ENCODE results near the gene DDX19B.
A peak's percentile ranks its signal among the peaks of the same experiment; 100 is the strongest.
"Not testable (repeated sequence)": the region's sequence is repeated elsewhere in the genome, so short reads cannot be mapped to it uniquely, and the experiment has no call there.

Gene DDX19B

DNA sequence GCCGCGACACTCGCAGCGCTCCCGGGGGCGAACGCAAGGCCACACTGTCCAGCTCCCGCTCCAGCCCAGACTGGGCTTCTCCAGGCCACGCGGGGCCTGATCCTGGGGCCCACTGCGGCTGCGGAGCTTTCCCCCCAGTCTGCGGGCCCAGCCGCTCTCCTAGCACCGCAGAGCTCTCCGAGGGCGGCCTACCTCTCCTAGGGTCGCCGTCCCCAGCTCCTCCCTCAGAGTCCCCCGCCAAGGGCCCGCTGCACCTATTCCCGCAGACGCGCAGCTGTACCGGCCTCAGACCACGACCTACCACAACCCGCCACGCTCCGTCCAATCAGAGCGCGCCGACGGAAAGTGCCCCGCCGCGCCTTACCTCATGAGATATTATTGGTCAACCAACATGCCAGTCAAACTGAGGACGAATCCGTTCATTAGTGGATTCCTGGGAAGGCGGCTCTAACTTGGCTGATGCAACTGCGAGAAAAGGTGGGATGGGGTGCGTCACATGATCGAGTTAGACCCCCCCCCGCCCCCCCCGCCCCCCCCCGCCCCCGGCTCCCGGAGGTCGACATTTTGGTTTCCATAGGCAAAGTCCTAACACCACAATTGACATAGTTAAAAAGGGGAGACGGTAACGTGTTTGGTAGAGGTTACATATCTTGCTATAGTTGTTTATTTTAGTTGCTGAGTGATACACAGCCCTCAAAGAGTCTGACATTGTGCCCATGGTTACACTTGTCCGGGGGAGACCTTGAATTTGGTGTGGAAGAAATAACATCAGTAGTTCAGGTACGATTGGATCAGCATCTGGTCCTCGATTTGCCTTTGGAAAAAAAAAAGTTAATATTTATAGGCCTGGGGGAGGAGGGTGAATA, 9.5 kb upstream of the DDX19B start, which contains the start of gene AARS1:
TSS of gene AARS1 (minus strand) at position 278 of the 866 bp plus-strand sequence. CDS start 6,743 bp downstream, outside the sequence.
- DNase-seq: peak; percentile 100

DNA sequence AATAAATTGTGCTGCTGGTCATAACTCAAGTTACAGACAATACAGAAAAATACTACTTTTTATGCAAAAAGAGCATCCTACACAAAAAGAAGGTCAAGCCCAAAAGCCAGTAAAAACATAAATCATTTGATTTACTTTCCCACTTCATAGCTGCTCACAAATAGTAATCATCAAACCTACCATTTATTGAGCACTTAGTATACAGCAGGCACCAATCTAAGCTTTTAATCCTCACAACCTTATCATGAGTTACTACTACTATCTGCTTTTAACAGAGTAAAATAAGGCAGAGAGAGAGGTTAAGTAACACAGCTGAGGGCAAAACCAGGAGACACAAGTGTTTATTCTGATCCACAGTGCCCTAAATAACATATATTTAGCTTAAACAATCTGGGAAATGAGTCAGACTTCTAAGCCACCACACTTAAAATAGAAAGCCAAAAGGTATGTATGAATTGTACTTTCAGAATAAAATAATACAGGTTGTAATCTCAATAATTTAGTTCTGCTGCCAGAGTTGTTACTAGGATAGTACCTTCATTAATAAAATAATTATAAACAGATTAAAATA, 8.0 kb upstream of the DDX19B start:
- DNase-seq: no peak

DNA sequence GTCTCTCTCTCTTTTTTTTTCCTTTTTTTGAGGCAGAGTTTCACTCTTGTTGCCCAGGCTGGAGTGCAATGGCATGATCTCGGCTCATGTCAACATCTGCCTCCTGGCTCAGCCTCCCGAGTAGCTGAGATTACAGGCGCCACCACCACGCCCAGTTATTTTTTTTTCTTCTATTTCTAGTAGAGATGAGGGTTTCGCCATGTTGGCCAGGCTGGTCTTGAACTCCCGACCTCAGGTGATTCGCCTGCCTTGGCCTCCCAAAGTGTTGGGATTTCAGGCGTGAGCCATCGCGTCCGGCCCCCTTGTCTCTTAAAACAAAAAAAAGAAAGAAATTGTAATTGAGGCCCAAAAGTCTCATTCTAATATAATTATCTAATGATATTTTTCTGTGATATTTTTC, 6.8 kb upstream of the DDX19B start:
- not testable (repeated sequence) for DNase-seq

DNA sequence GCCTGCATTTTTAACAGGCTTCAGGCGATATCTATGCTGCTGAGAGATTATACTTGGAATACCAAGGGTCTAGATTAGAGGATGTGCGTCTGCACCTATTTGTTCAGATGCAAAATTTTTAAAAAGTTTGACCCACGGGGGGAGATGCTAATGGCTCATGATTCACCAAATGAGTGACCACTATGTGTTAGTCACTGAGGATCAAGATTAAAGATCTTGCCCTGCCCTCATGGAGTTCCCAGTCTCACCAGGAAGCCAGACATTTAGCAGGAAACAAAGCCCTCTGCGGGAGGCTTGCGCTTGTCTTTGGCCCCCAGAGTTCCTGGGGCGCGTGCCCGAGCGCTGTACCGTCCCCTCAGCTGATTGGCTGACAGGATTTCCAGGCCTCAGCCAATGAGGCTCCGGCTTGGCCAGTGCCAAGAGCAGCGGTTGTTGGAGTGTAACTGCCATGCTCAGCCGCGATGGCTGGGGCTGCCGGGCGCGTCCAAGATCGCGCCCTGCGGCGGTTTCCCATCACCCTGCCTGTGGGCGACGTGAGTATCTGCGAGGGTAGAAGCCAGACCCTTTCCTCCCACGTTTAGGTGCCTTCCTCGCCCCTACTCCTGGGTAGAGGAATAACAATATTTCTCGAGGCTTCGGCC, 4.5 kb upstream of the DDX19B start:
- no peak for DNase-seq

DNA sequence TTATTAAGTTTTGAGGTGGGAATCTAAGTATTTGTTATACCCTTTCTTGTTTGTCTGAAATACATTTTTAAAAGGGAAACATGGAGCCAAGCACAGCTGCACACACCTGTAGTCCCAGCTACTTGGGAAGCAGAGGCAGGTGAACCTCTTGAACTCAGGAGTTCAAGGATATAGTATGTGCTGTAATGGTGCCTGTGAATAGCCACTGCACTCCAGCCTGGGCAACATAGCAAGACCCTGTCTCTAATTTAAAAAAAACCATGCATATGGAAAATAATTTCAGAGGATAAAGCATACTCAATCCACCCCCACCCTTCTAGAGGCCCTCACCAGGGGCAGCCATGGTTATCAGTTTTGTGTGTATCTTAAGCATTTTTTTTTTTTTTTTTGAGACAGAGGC, 3.4 kb upstream of the DDX19B start:
- DNase-seq: no peak

DNA sequence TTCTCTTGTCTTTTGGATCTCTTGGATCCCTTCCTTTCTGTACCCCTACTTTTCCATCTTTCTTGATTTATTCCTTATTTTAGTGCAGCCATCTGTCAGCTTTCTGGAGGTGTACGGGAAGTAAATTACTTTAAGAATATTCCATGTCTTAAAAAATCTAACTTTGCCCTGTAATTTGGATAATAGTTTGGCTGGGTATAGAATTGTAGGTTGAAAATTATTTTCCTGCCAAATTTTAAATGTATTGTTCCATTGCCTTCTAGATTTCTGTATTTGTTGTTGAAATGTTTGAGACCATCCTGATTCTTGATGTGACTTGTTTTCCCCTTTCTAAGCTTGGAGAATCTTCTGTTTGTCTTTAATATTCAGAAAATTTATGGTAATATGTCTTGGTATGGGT, 2.1 kb downstream of the DDX19B start:
- DNase-seq: no peak

DNA sequence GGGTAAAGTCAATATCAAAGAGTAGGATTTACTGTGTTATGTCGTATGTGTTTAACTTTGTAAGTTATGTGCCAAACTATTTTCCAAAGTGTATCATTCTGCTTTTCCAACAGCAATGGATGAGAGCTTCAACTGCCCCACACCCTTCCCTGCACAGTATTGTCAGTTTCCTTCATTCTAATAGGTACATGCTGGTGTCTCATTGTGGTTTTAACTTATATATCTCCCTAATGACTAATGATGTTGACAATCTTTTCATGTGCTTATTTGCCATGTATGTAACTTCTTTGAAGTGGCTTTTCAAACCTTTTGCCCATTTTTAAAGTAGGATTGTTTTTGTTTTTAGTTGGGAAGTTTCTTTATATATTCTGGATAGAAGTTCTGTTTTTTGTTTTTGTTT, 3.8 kb downstream of the DDX19B start:
- DNase-seq: no peak

DNA sequence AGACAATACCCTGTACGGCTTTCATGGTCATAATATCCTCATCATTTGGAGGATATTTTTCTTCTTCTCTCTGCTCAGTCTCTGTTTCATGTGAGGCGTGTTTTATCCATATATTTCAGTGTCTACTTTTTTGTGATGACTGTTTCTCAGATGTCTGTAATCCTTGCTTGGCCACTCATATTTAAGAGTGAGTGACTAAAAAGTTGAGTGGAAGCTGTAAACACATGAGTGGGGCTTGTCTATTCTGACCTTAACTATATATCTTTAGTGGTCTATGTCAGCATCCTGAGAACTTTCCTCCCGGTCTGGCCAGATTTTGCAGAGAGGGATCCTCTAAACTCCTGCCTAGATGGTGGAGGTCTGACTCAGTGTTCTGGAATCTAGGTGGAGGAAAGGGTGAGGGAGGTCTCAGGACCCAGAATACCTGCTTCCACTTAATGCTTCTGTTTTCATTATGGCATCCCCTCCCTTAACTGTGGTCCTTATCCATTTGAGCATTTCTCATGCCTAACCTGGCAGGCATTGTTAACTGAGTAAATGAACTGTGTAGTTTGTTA, 6.0 kb downstream of the DDX19B start:
- no peak for DNase-seq

DNA sequence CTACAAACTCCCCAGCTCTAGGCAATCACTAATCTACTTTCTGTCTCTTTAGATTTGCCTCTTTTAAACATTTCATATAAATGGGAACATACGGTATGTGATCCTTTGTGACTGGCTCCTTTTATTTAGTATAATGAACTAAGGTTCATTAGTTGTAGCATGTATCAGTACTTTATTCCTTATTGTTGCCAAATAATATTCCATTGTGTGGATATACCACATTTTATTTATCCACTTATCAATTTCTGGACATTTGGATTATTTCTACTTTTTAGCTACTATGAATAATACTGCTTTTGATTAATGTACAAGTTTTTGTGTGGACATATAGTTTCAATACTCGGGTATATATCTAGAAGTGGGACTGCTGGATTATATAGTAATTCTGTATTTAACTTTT, 7.9 kb downstream of the DDX19B start:
- no peak for DNase-seq

DNA sequence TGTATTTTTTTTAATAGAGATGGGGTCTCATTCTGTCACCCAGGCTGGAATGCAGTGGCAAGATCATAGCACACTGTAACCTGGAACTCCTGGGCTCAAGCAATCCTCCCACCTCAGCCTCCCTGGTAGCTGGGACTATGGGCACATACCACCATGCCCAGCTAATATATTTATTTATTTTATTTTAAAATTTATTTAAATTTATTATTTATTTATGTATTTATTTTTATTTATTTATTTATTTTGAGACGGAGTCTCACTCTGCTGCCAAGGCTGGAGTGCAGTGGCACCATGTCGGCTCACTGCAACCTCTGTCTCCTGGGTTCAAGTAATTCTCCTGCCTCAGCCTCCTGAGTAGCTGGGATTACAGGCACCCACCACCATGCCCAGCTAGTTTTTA, 8.7 kb downstream of the DDX19B start:
- DNase-seq: not testable (repeated sequence)

DNA sequence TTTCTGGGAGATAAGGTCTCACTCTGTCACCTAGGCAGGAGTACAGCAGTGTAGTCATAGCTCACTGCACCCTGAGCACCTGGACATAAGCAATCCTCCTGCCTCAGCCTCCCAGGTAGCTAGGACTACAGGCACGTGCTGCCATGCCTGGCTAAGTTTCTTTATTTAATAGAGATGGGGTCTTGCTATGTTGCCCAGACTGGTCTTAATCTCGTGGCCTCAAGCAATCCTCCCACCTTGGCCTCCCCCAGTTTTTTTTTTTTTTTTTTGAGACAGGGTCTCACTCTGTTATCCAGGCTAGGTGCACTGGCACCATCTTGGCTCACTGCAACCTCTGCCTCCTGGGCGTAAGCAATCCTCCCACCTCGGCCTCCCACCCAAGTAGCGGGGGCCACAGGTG, 21.1 kb downstream of the DDX19B start:
- DNase-seq: no peak

DNA sequence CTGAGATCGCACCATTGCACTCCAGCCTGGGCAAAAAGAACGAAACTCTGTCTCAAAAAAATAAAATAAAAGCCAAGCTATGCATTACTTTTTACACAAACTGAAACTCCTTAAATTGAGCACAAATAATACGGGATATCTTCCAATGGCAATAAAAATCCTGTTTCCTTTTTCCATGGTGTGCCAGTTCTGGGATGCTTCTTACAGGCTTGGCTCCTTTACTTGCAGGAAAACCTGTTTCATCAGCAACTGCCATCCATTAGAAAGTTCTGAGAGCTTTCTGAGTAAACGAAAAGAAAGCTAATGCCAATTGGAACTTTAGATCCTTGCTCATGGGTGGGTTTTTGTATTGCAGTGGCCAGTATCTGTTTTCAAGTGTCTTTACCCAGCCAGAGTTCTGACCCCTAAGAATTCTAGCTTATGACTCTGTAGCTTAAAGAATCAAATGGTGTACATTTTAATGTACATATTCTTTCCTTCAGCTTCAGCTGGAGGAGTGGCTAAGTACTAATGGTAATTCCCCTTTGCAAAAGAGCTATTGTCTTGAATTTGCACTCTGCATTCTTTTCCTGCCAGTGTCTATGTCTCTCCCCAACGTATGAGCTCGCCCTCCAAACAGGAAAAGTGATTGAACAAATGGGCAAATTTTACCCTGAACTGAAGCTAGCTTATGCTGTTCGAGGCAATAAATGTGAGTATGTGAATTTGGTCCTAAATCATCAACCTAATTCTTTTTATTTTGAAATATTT, 26.2 kb downstream of the DDX19B start:
- no peak for DNase-seq

DNA sequence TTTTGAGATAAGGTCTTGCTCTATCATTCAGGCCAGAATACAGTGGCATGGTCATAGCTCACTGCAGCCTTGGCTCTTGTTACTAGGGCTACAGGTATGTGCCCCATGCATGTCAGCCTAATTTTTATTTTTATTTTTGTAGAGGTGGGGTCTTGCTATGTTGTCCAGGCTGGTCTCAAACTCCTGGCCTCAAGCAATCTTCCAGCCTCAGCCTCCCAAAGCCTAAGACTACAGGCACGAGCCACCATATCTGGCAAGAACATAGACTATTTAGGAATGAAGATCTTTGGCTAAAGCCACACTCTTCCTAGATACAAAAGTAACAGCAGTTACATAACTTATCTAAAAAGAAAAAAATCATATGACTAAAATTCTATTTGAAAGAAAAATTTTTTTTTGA, 32.1 kb downstream of the DDX19B start:
- DNase-seq: no peak

DNA sequence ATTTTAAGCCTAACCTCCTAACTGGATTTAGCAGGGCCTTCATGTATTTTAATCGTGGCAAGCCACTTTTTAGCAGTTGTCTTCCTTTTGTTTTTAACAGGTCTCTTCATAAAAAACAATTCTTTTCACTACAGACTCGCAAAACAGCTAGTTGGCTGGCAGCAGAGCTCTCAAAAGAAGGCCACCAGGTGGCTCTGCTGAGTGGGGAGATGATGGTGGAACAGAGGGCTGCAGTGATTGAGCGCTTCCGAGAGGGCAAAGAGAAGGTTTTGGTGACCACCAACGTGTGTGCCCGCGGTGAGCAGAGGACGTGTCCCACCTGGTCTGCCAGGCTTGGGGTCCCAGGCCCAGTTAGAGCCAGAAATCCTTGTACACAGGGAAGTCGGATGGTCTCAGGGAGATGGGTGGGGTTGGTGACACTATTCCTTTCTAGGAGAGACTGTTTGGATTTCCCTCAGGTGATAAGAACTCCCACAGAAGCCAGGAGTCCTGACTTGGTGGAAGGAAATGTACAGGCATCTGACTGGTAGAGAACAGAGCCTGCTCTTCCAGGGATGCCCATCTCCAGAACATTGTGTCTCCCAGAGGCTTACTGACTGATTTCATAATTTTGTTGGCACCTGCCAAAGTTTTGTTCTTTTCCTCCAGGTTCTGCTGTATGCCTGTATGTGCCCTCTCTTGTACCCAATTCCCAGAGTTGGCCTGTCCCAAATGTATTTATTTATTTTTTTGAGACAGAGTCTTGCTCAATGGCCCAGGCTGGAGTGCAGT, 32.8 kb downstream of the DDX19B start:
- no peak for DNase-seq

DNA sequence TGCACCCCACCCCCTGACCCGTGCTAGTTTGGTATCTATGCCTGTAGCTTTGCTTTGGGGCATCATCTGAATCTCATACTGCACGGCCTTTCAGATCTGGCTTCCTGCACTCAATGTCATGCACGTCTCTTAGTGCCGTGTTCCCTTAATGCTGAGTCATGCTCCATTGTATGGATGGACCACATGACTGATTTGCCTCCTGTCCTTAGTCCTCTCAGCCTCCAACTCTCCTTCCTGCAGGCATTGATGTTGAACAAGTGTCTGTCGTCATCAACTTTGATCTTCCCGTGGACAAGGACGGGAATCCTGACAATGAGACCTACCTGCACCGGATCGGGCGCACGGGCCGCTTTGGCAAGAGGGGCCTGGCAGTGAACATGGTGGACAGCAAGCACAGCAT, 33.7 kb downstream of the DDX19B start:
- not testable (repeated sequence) for DNase-seq

DNA sequence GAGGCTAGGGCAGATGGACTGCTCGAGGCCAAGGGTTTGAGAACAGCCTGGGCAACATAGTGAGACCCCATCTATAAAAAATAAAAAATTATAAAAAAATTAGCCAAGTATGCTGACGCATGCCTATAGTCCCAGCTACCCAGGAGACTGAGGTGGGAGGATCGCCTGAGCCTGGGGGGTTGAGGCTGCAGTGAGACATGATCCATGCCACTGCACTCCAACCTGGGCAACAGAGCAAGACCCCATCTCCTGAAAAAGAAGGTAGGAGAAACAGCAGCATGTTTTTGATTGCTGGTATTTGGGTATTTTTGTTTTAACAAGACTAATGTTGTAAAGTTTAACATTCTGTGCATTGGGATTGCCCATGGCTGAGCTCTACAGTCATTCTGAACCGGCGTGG, 38.8 kb downstream of the DDX19B start:
- DNase-seq: no peak

DNA sequence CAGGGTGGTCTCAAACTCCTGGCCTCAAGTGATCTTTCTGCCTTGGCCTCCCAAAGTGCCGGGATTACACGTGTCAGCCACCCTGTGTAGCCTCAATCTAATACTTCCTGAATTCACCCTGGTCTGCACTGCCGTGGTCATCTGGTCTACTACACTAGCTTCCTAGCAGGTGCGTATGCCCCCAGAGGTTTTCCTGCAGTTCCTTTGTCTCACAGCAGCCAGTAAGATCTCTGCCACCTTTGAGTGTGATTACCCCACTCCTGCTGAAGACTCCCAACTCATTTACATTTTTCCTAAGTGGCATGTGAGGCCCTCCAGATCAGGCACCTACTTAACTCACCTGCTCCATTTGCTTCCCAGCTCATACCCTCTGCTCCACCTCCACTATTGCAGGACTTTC, 42.6 kb downstream of the DDX19B start:
- DNase-seq: no peak

DNA sequence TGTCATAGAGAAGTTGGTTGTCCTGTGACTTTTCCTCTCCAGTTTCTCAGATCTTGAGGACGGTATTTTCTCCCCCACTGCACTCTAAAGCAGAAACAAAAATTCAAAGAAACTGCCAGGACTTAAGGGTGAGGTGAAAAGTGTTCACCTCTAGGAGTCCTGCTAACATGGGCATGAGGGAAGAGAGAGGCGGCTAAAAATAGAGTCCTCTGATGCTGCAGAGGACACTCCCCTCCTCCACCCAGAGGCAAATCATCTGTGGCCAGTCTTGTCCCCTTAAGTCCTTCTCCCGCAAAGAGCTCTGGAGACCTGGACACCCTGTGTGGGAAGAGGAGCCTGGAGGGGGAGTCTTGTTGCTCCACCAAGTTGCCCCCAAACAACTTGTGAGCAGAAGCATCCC, 43.0 kb downstream of the DDX19B start:
- no peak for DNase-seq

DNA sequence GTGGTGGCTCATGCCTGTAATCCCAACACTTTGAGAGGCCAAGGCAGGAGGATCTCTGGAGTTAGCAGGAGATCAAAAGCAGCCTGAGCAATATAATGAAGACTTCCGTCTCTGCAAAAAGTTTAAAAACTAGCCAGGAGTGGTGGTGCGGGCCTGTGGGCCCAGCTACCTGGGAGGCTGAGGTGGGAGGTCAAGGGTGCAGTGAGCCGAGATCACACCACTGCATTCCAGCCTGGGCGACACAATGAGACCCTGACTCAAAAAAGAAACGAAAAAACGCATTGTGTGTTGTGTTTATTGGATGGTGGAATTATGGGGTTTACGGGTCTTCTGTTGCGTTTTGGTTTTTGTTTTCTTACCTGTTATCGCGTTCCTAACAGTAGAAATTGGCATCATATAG, 46.9 kb downstream of the DDX19B start:
- DNase-seq: no peak

DNA sequence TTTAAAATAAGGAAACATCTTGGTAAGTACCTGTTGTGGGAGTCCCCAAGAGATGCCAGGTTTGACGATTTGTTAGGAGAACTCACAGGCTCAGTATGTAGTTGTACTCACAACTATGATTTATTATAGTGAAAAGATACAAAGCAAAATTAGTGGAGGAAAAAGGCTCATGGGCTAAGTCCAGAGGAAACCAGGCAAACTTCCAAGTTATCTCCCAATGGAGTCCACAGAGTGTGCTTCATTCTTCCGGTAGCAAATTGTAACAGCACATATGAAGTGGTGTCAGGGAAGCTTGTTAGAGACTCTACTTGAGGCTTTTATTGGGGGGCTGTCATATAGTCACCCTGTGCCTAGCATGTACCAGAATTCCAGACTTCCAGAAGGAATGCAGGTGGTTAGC, 50.0 kb downstream of the DDX19B start:
- no peak for DNase-seq

DNA sequence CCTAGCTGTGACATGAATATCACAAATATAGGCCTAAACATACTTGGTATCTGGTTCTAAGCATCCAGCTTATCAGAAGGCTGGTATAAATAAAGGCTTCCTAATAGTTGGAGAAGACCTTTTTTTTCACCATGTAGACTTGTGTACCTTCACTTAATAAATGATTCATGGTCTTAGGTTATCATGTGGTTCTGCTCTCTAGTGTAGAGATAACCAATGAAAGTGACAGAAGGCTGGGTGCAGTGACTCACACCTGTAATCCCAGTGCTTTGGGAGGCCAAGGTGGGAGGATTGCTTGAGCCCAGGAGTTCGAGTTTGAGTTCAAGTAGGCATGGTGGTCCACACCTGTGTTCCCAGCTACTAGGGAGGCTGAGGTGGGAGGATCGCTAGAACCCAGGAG, 50.8 kb downstream of the DDX19B start:
- DNase-seq: no peak

DNA sequence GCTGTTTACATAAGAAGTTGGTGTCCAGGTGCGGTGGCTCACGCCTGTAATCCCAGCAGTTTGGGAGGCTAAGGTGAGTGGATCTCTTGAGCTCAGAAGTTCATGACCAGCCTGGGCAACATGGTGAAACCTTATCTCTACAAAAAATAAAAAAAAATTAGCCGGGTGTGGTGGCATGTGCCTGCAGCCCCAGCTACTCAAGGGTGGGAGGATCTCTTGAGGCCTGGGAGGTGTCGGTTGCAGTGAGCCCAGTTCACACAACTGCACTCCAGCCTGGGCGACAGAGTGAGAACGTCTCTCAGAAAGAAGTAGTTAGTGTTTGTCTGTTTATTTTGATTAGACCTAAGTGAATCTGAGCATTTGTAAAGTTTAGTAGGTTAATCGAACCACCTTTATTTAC, 60.6 kb downstream of the DDX19B start:
- no peak for DNase-seq

All from fibroblast of skin of abdomen (primary cell).